H1 (cell line): ENCODE measurements around the gene ZBTB20. TPM values are rescaled to one million over a fixed set of nuclear protein-coding genes. Genes with fewer than 3 reads are reported as not detected.

Experiments
- CTCF ChIA-PET: fragments of 300-600 bp; sonication (Branson Sonifier 250); formaldehyde crosslinking; loops from one replicate; lab custom pipeline; 2021; ENCODE audit not compliant: partially characterized antibody; lab: Charles Lee
- POLR2A ChIA-PET: fragments of 300-600 bp; sonication (Branson Sonifier 250); formaldehyde crosslinking; loops from one replicate; lab custom pipeline; 2021; ENCODE audit warnings: inconsistent platforms; ENCODE audit not compliant: partially characterized antibody; lab: Charles Lee
- DNase-seq, 2 experiments: peaks; one replicate each; pipeline versions ENCODE4 v3.0.0 to v3.0.0-alpha.2; 2010 to 2022; ENCODE audit warnings: low spot score in 2 of 2, low read depth in 1 of 2, mixed read lengths in 1 of 2
- FAIRE-seq: peaks from 2 replicates; lab custom pipeline; 2011; peaks lifted over from hg19 to GRCh38; lab: Jason Lieb, UNC
- H2AFZ ChIP-seq: 2 replicates; pipeline ENCODE4 v1.8.1; 2012; ENCODE audit warnings: low read length, inconsistent platforms
- H2AK5ac ChIP-seq: 2 replicates; pipeline ENCODE4 v1.6.1; 2013; ENCODE audit warnings: low read depth, low read length
- H2BK120ac ChIP-seq: replicated peaks from 2 replicates; pipeline ENCODE3; 2013; ENCODE audit warnings: low read depth, low read length, inconsistent platforms
- H2BK12ac ChIP-seq: 2 replicates; pipeline ENCODE4 v1.6.1; 2013; ENCODE audit warnings: low read depth, low read length
- H2BK15ac ChIP-seq: 2 replicates; pipeline ENCODE4 v1.6.1; 2013; ENCODE audit warnings: low read length
- H2BK20ac ChIP-seq: 2 replicates; pipeline ENCODE4 v1.6.1; 2013; ENCODE audit warnings: low read length
- H2BK5ac ChIP-seq: 2 replicates; pipeline ENCODE4 v1.6.1; 2013; ENCODE audit warnings: low read depth, low read length
- H3K14ac ChIP-seq: 2 replicates; pipeline ENCODE4 v1.6.1; 2013; ENCODE audit warnings: inconsistent platforms; ENCODE audit not compliant: insufficient read length
- H3K18ac ChIP-seq: 2 replicates; pipeline ENCODE4 v1.6.1; 2013; ENCODE audit warnings: low read length; ENCODE audit errors: extremely low read depth
- H3K23ac ChIP-seq: 2 replicates; pipeline ENCODE4 v1.6.1; 2013; ENCODE audit warnings: inconsistent platforms; ENCODE audit not compliant: insufficient read length
- H3K23me2 ChIP-seq: 2 replicates; pipeline ENCODE4 v1.6.1; 2013; ENCODE audit warnings: low read depth, low read length
- H3K27ac ChIP-seq: 2 replicates; pipeline ENCODE4 v1.6.1; 2011; ENCODE audit warnings: low read depth, low read length, inconsistent platforms
- H3K27me3 ChIP-seq, 4 experiments: replicated peaks in 1 of 4; 1 replicate in 1 of 4; 2 replicates in 3 of 4; pipeline versions ENCODE4 v1.6.1 to v1.8.1; 2011 to 2013; ENCODE audit warnings: low read length in 3 of 4, mild to moderate bottlenecking in 3 of 4, inconsistent platforms in 2 of 4, mixed read lengths in 2 of 4, moderate library complexity in 1 of 4; ENCODE audit not compliant: control insufficient read depth in 3 of 4, insufficient read depth in 3 of 4; ENCODE audit errors: extremely low read depth in 1 of 4
- H3K36me3 ChIP-seq, 4 experiments: 2 replicates each; pipeline versions ENCODE4 v1.6.1 to v1.8.1; 2011 to 2013; ENCODE audit warnings: mild to moderate bottlenecking in 4 of 4, low read length in 3 of 4, moderate library complexity in 2 of 4, control low read depth in 1 of 4, inconsistent platforms in 1 of 4; ENCODE audit not compliant: insufficient read depth in 4 of 4, control insufficient read depth in 2 of 4
- H3K4ac ChIP-seq: replicated peaks from 2 replicates; pipeline ENCODE3; 2013; ENCODE audit warnings: low read length, low read depth, mixed read lengths, inconsistent platforms; ENCODE audit not compliant: insufficient read length
- H3K4me1 ChIP-seq, 4 experiments: replicated peaks in 1 of 4; 1 replicate in 1 of 4; 2 replicates in 3 of 4; pipeline versions ENCODE4 v1.6.1 to v1.8.1; 2011 to 2013; ENCODE audit warnings: low read length in 3 of 4, inconsistent platforms in 2 of 4, mixed read lengths in 1 of 4; ENCODE audit not compliant: insufficient read depth in 4 of 4, control insufficient read depth in 3 of 4
- H3K4me2 ChIP-seq, 2 experiments: 2 replicates each; pipeline versions ENCODE4 v1.6.1 to v1.8.1; 2011 to 2013; ENCODE audit warnings: low read depth in 2 of 2, low read length in 2 of 2, control low read depth in 1 of 2, inconsistent platforms in 1 of 2, mild to moderate bottlenecking in 1 of 2; ENCODE audit not compliant: insufficient read depth in 1 of 2
- H3K4me3 ChIP-seq, 4 experiments: fragments of 200-600, 300-600 bp in 1 of 4; sonication (generic), shearing (Covaris generic), sonication (Bioruptor Twin) in 1 of 4; 2 replicates each; pipeline versions ENCODE4 v1.5.1 to v1.8.1; 2011 to 2016; ENCODE audit warnings: low read length in 4 of 4, low read depth in 3 of 4, control low read depth in 2 of 4, inconsistent platforms in 2 of 4, mild to moderate bottlenecking in 2 of 4, mixed read lengths in 1 of 4, moderate library complexity in 1 of 4; ENCODE audit not compliant: insufficient read depth in 2 of 4; ENCODE audit errors: extremely low read depth in 1 of 4
- H3K56ac ChIP-seq: replicated peaks from 2 replicates; pipeline ENCODE3; 2013; ENCODE audit warnings: low read depth, mild to moderate bottlenecking, mixed read lengths, low read length, inconsistent platforms; ENCODE audit not compliant: insufficient read length
- H3K79me1 ChIP-seq: 2 replicates; pipeline ENCODE4 v1.6.1; 2013; ENCODE audit warnings: low read depth, low read length, control low read depth
- H3K79me2 ChIP-seq, 2 experiments: 2 replicates each; pipeline versions ENCODE4 v1.6.1 to v1.8.1; 2012 to 2013; ENCODE audit warnings: low read length in 2 of 2, mild to moderate bottlenecking in 2 of 2, inconsistent platforms in 1 of 2; ENCODE audit not compliant: insufficient read depth in 2 of 2, control insufficient read depth in 1 of 2
- H3K9ac ChIP-seq, 4 experiments: replicated peaks in 1 of 4; 1 replicate in 1 of 4; 2 replicates in 3 of 4; pipeline versions ENCODE4 v1.6.1 to v1.8.1; 2011 to 2013; ENCODE audit warnings: low read depth in 3 of 4, low read length in 3 of 4, control low read depth in 2 of 4, mild to moderate bottlenecking in 2 of 4, moderate library complexity in 2 of 4, inconsistent platforms in 1 of 4; ENCODE audit errors: extremely low read depth in 1 of 4
- H3K9me3 ChIP-seq, 2 experiments: 2 replicates each; pipeline versions ENCODE4 v1.6.1 to v1.8.1; 2012 to 2013; ENCODE audit warnings: mild to moderate bottlenecking in 2 of 2, moderate library complexity in 2 of 2, control low read depth in 1 of 2, inconsistent platforms in 1 of 2, low read depth in 1 of 2, low read length in 1 of 2, mixed read lengths in 1 of 2; ENCODE audit not compliant: insufficient read depth in 2 of 2
- H4K20me1 ChIP-seq, 2 experiments: replicated peaks in 1 of 2; 2 replicates each; pipeline versions ENCODE3 to v1.8.1; 2011 to 2013; ENCODE audit warnings: inconsistent platforms in 2 of 2, low read length in 2 of 2, mild to moderate bottlenecking in 1 of 2; ENCODE audit not compliant: insufficient read depth in 2 of 2, control insufficient read depth in 1 of 2
- H4K5ac ChIP-seq: 2 replicates; pipeline ENCODE4 v1.6.1; 2013; ENCODE audit warnings: low read length, low read depth, mixed read lengths, inconsistent platforms; ENCODE audit not compliant: insufficient read length
- H4K8ac ChIP-seq: 2 replicates; pipeline ENCODE4 v1.8.0; 2013; ENCODE audit warnings: mild to moderate bottlenecking, moderate library complexity, low read length, inconsistent platforms; ENCODE audit not compliant: insufficient read depth; ENCODE audit errors: extremely low read depth
- H4K91ac ChIP-seq: replicated peaks from 2 replicates; pipeline ENCODE3; 2013; ENCODE audit warnings: low read length, mixed read lengths, inconsistent platforms; ENCODE audit not compliant: insufficient read length
- BCL11A ChIP-seq, 2 experiments: IDR thresholded peaks; one replicate each; pipeline ENCODE4 v1.6.1; 2011; ENCODE audit warnings: low read depth in 2 of 2, low read length in 2 of 2, mild to moderate bottlenecking in 2 of 2
- EP300 ChIP-seq, 2 experiments: IDR thresholded peaks; 1 replicate in 1 of 2; 2 replicates in 1 of 2; pipeline ENCODE4 v1.6.1; 2011 to 2012; ENCODE audit warnings: low read depth in 2 of 2, low read length in 2 of 2, mild to moderate bottlenecking in 2 of 2, borderline replicate concordance in 1 of 2, inconsistent platforms in 1 of 2, moderate library complexity in 1 of 2
- KDM4A ChIP-seq: IDR thresholded peaks from one replicate; pipeline ENCODE4 v1.7.1; 2012; ENCODE audit warnings: low read depth, mild to moderate bottlenecking, moderate library complexity, low read length, inconsistent platforms; ENCODE audit not compliant: severe bottlenecking
- POU5F1 ChIP-seq: IDR thresholded peaks from 2 replicates; pipeline ENCODE4 v1.6.1; 2011; ENCODE audit warnings: low read depth, mild to moderate bottlenecking, low read length, moderate library complexity
- RBBP5 ChIP-seq: IDR thresholded peaks from 2 replicates; pipeline ENCODE4 v1.7.1; 2012; ENCODE audit warnings: low read depth, mild to moderate bottlenecking, inconsistent platforms, low read length, moderate library complexity, borderline replicate concordance
- RXRA ChIP-seq: IDR thresholded peaks from 2 replicates; pipeline ENCODE4 v1.6.1; 2011; ENCODE audit warnings: low read depth, mild to moderate bottlenecking, low read length, moderate library complexity; ENCODE audit not compliant: insufficient read depth
- SIX5 ChIP-seq: IDR thresholded peaks from 2 replicates; pipeline ENCODE4 v1.6.1; 2011; ENCODE audit warnings: mild to moderate bottlenecking, low read depth, low read length
- TAF1 ChIP-seq: IDR thresholded peaks from 2 replicates; pipeline ENCODE4 v1.6.1; 2011; ENCODE audit warnings: mild to moderate bottlenecking, low read depth, low read length
- TBP ChIP-seq: IDR thresholded peaks from 2 replicates; pipeline ENCODE4 v1.6.1; 2011; ENCODE audit warnings: low read depth, low read length, improper control_type of control experiment
- polyA plus RNA-seq, 7 experiments: library from polyadenylated mRNA; depleted of rRNA in 3 of 7; stranded (reverse) in 5 of 7; unstranded in 2 of 7; fragments of >200 nt in 5 of 7; fragments of 200-250 nt in 2 of 7; gene quantifications; 1 replicate in 5 of 7; 2 replicates in 1 of 7; 4 replicates in 1 of 7; pipeline versions ENCODE4 v1.2.1 to v1.2.3, GENCODE V29; 2011 to 2013; ENCODE audit warnings: missing spikeins in 2 of 7, mixed read lengths in 2 of 7
- total RNA-seq: library from RNA; stranded (reverse); fragmentation: NEBNext Ultra II Directional; extraction: Animal tissue kit (Norgen Biotek cat#: 25700); gene quantifications from 2 replicates; pipeline ENCODE4 v1.2.1, GENCODE V29; 2021

Gene ZBTB20
- total and polyA plus RNA-seq, 2 of the 8 experiments (the other 6 are each of a cell fraction or from before 2014, with no cell fraction given), result 0.35 to 1.3 TPM

GRCh38 chr3:114666623-114667022 lies 480.5 kb downstream of the ZBTB20 start (continued):
- no peak for TF ChIP-seq KDM4A
- TF ChIP-seq, all 59 proteins: peak for 0

- no peak overlapping the region for H2BK20ac ChIP-seq
- no peak overlapping the region for H3K18ac ChIP-seq
- no peaks in the 10 kb centered on the region for H3K79me1 ChIP-seq
- no peak overlapping the region for H3K27ac ChIP-seq
- H4K91ac ChIP-seq, result no peak overlapping the region
- H2AK5ac ChIP-seq, result no peak overlapping the region
- H4K8ac ChIP-seq, result no peak overlapping the region
- ChIA-PET POLR2A (no interaction called here), CTCF (no interaction called here)
- H3K23ac ChIP-seq, result no peak overlapping the region
- H3K79me2 ChIP-seq, result no peaks in the 10 kb centered on the region
- H3K4me3 ChIP-seq, result no peak overlapping the region
- H3K9me3 ChIP-seq, result no peaks in the 10 kb centered on the region
- no peak overlapping the region for H2BK120ac ChIP-seq
- H3K23me2 ChIP-seq, result no peaks in the 10 kb centered on the region
- FAIRE-seq (no peak), DNase-seq (no peak)
- TF ChIP-seq POU5F1 (no peak), TBP (no peak), RBBP5 (no peak), BCL11A (IDR thresholded peaks at IDR 0.05; ENCODE audit: low read depth in 2 of 2, low read length in 2 of 2) (no peak), EP300 (IDR thresholded peaks at IDR 0.05; ENCODE audit: borderline replicate concordance in 1 of 2, low read depth in 2 of 2, low read length in 2 of 2) (no peak), SIX5 (no peak), TAF1 (no peak), RXRA (no peak)
- H2BK12ac ChIP-seq, result no peak overlapping the region
- no peak overlapping the region for H2BK5ac ChIP-seq
- H3K27me3 ChIP-seq, result no peaks in the 10 kb centered on the region
- no peak overlapping the region for H3K9ac ChIP-seq
- H2AFZ ChIP-seq, result no peak overlapping the region
- H4K5ac ChIP-seq, result no peak overlapping the region
- no peaks in the 10 kb centered on the region for H4K20me1 ChIP-seq
- H3K4me2 ChIP-seq, result no peak overlapping the region
- H3K56ac ChIP-seq, result no peak overlapping the region
- H3K36me3 ChIP-seq, result no peaks in the 10 kb centered on the region
- no peak overlapping the region for H3K14ac ChIP-seq
- no peak overlapping the region for H2BK15ac ChIP-seq
- H3K4me1 ChIP-seq, result no peaks in the 10 kb centered on the region
- no peak overlapping the region for H3K4ac ChIP-seq
Observed at GRCh38 chr3:114664006-114664405, 483.1 kb downstream of the ZBTB20 start.
